Sigmoid colon (tissue), 4 donors: Measurements from ENCODE around the gene OR4K13.

ENCODE experiments used
- EP300 ChIP-seq, 4 donors: sonication (generic); formaldehyde crosslinking; IDR thresholded peaks; one replicate each; pipeline ENCODE4 v1.6.1; 2017; ENCODE audit warnings: antibody characterized with exemption in 4 of 4
- POLR2A ChIP-seq, 2 donors: fragments of 450-650 bp; IDR thresholded peaks; one replicate each; pipeline ENCODE4 v1.6.1; 2016; ENCODE audit warnings: antibody characterized with exemption in 2 of 2, mild to moderate bottlenecking in 2 of 2, moderate library complexity in 2 of 2
- POLR2AphosphoS5 ChIP-seq, 4 donors: sonication (generic); formaldehyde crosslinking; IDR thresholded peaks; one replicate each; pipeline ENCODE4 v1.6.1; 2017; ENCODE audit warnings: antibody characterized with exemption in 4 of 4
- TF ChIP-seq, protein P1 (sequence below), 4 experiments: fragments of 450-650 bp in 3 of 4; fragments of 200-600 bp in 1 of 4; IDR thresholded peaks; one replicate each; pipeline ENCODE4 v1.5.1; 2016 to 2019; ENCODE audit warnings: antibody characterized with exemption in 4 of 4, mild to moderate bottlenecking in 3 of 4, moderate library complexity in 2 of 4

DNA sequence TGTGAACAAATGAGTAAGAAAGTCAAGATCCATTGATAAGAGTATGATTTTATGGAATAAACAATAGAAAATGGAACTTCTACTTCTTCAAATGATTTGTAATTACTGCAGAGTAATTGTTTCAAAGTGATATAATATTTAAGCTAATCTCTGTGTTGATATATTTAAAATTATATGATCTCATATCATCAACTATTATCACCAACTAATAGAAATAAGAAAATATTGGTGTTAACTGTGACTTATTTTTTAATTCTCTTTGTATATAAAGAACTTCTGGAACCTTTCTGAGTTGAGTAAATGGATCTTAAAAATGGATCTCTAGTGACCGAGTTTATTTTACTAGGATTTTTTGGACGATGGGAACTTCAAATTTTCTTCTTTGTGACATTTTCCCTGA lies 23.9 kb upstream of the OR4K13 start, which contains the start of gene OR4L1:
- no peak for TF ChIP-seq EP300 (IDR thresholded peaks at IDR 0.05)
- TF ChIP-seq, protein P1, sequence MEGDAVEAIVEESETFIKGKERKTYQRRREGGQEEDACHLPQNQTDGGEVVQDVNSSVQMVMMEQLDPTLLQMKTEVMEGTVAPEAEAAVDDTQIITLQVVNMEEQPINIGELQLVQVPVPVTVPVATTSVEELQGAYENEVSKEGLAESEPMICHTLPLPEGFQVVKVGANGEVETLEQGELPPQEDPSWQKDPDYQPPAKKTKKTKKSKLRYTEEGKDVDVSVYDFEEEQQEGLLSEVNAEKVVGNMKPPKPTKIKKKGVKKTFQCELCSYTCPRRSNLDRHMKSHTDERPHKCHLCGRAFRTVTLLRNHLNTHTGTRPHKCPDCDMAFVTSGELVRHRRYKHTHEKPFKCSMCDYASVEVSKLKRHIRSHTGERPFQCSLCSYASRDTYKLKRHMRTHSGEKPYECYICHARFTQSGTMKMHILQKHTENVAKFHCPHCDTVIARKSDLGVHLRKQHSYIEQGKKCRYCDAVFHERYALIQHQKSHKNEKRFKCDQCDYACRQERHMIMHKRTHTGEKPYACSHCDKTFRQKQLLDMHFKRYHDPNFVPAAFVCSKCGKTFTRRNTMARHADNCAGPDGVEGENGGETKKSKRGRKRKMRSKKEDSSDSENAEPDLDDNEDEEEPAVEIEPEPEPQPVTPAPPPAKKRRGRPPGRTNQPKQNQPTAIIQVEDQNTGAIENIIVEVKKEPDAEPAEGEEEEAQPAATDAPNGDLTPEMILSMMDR (IDR thresholded peaks at IDR 0.05) = no peak
- TF ChIP-seq POLR2A (IDR thresholded peaks at IDR 0.05) = no peak
- no peak for TF ChIP-seq POLR2AphosphoS5 (IDR thresholded peaks at IDR 0.05)
